Endothelial cell of umbilical vein (primary cell): ENCODE results near the gene NFIC. TPM values are rescaled to one million over a fixed set of nuclear protein-coding genes. Genes with fewer than 3 reads are reported as not detected.

Source experiments
- BruUV-seq: library from RNA; stranded (reverse); fragments of 400-500 nt; replicated peaks from 2 replicates; lab custom pipeline; 2021; lab: Mats Ljungman, UMichigan
- CTCF ChIA-PET: fragments of 300-600, 350-600 bp; sonication (Branson Sonifier 250); formaldehyde crosslinking; loops from one replicate; lab custom pipeline; 2021; ENCODE audit warnings: antibody characterized with exemption, inconsistent platforms; lab: Charles Lee
- POLR2A ChIA-PET: fragments of 300-600, 350-600 bp; sonication (Branson Sonifier 250); formaldehyde crosslinking; loops from one replicate; lab custom pipeline; 2021; ENCODE audit warnings: antibody characterized with exemption, inconsistent platforms; lab: Charles Lee
- DNase-seq: peaks from one replicate; pipeline ENCODE4 v3.0.0-alpha.2; 2011; ENCODE audit warnings: low read depth, low spot score
- FAIRE-seq: peaks from 2 replicates; lab custom pipeline; 2011; peaks lifted over from hg19 to GRCh38; lab: Jason Lieb, UNC
- H2AFZ ChIP-seq: 2 replicates; pipeline ENCODE4 v1.6.0; 2012; ENCODE audit warnings: low read depth, low read length, control low read depth, inconsistent platforms
- H3K27ac ChIP-seq: 2 replicates; pipeline ENCODE4 v1.5.1; 2011; ENCODE audit warnings: low read depth, mild to moderate bottlenecking, control low read depth, low read length, moderate library complexity; ENCODE audit not compliant: insufficient read depth
- H3K27me3 ChIP-seq, 2 experiments: 2 replicates each; pipeline versions ENCODE4 v1.6.0 to v1.6.1; 2011; ENCODE audit warnings: low read length in 2 of 2, mixed read lengths in 1 of 2; ENCODE audit not compliant: control insufficient read depth in 2 of 2, insufficient read depth in 2 of 2
- H3K36me3 ChIP-seq, 2 experiments: 2 replicates in 1 of 2; 3 replicates in 1 of 2; pipeline ENCODE4 v1.5.1; 2011; ENCODE audit warnings: low read length in 2 of 2, mild to moderate bottlenecking in 1 of 2, moderate library complexity in 1 of 2; ENCODE audit not compliant: control insufficient read depth in 2 of 2, insufficient read depth in 2 of 2; ENCODE audit errors: extremely low read depth in 1 of 2
- H3K4me1 ChIP-seq: 3 replicates; pipeline ENCODE4 v1.5.1; 2011; ENCODE audit warnings: mild to moderate bottlenecking, low read length; ENCODE audit not compliant: control insufficient read depth, insufficient read depth; ENCODE audit errors: extremely low read depth
- H3K4me2 ChIP-seq: 2 replicates; pipeline ENCODE4 v1.6.1; 2011; ENCODE audit warnings: low read length, control low read depth, mixed read lengths; ENCODE audit not compliant: insufficient read depth
- H3K4me3 ChIP-seq, 3 experiments: fragments of 200-600 bp in 1 of 3; sonication (generic), shearing (Covaris generic) in 1 of 3; replicated peaks in 1 of 3; 2 replicates each; pipeline ENCODE4 v1.5.1; 2011 to 2016; ENCODE audit warnings: control low read depth in 3 of 3, low read length in 3 of 3, mild to moderate bottlenecking in 2 of 3, inconsistent platforms in 1 of 3, low read depth in 1 of 3, moderate library complexity in 1 of 3; ENCODE audit not compliant: insufficient read depth in 1 of 3
- H3K79me2 ChIP-seq: 2 replicates; pipeline ENCODE4 v1.6.0; 2012; ENCODE audit warnings: low read length, inconsistent platforms; ENCODE audit not compliant: control insufficient read depth, insufficient read depth
- H3K9ac ChIP-seq: replicated peaks from 2 replicates; pipeline ENCODE3; 2011; ENCODE audit warnings: low read length, control low read depth; ENCODE audit not compliant: insufficient read depth; ENCODE audit errors: extremely low read depth
- H3K9me1 ChIP-seq: replicated peaks from 3 replicates; pipeline ENCODE4 v1.6.0; 2011; ENCODE audit warnings: mild to moderate bottlenecking, low read length; ENCODE audit not compliant: control insufficient read depth, insufficient read depth; ENCODE audit errors: extremely low read depth
- H3K9me3 ChIP-seq: replicated peaks from 2 replicates; pipeline ENCODE4 v1.5.1; 2012; ENCODE audit warnings: low read length, inconsistent platforms; ENCODE audit not compliant: control insufficient read depth, insufficient read depth
- H4K20me1 ChIP-seq: replicated peaks from 2 replicates; pipeline ENCODE3; 2011; ENCODE audit warnings: mild to moderate bottlenecking, low read length; ENCODE audit not compliant: control insufficient read depth, insufficient read depth; ENCODE audit errors: extremely low read depth
- CTCF ChIP-seq, 2 donors: IDR thresholded peaks; 1 replicate in 1 of 2; 2 replicates in 1 of 2; pipeline ENCODE4 v1.5.1; 2011; ENCODE audit warnings: low read length in 2 of 2, mild to moderate bottlenecking in 2 of 2, moderate library complexity in 2 of 2, control low read depth in 1 of 2, inconsistent platforms in 1 of 2, low read depth in 1 of 2; ENCODE audit not compliant: insufficient read depth in 1 of 2; ENCODE audit errors: extremely low read depth in 1 of 2
- EZH2 ChIP-seq: IDR thresholded peaks from 2 replicates; pipeline ENCODE4 v1.6.1; 2012; ENCODE audit warnings: borderline replicate concordance, low read depth, mild to moderate bottlenecking, moderate library complexity, low read length, inconsistent platforms; ENCODE audit not compliant: severe bottlenecking
- FOS ChIP-seq: IDR thresholded peaks from 2 replicates; pipeline ENCODE4 v1.6.1; 2011; ENCODE audit warnings: mild to moderate bottlenecking, low read length, moderate library complexity, borderline replicate concordance; ENCODE audit not compliant: insufficient read depth
- GATA2 ChIP-seq: IDR thresholded peaks from 2 replicates; pipeline ENCODE4 v1.7.0; 2011; ENCODE audit warnings: low read depth, mild to moderate bottlenecking, moderate library complexity, mixed read lengths, low read length; ENCODE audit not compliant: insufficient read length, insufficient read depth
- JUN ChIP-seq: IDR thresholded peaks from 2 replicates; pipeline ENCODE4 v1.6.1; 2011; ENCODE audit warnings: borderline replicate concordance, low read depth; ENCODE audit not compliant: insufficient read length, insufficient read depth
- MAX ChIP-seq: IDR thresholded peaks from 2 replicates; pipeline ENCODE4 v1.6.1; 2011; ENCODE audit not compliant: insufficient read depth, insufficient read length
- MYC ChIP-seq: IDR thresholded peaks from one replicate; pipeline ENCODE4 v1.6.1; 2011; ENCODE audit warnings: mild to moderate bottlenecking, low read depth, low read length
- POLR2A ChIP-seq: IDR thresholded peaks from 2 replicates; pipeline ENCODE4 v1.6.1; 2012; ENCODE audit warnings: low read depth, mild to moderate bottlenecking, control low read depth, low read length
- POLR2AphosphoS5 ChIP-seq: IDR thresholded peaks from 2 replicates; pipeline ENCODE4 v1.6.1; 2012; ENCODE audit warnings: low read depth, mild to moderate bottlenecking, control low read depth, low read length, moderate library complexity; ENCODE audit not compliant: insufficient read depth
- dilution Hi-C: fragments of 300-500 bp; cut with MboI; formaldehyde crosslinking; loops from one replicate; pipeline ENCODE4 v1.15.0; 2019; ENCODE audit warnings: low sequenced_read_pairs; ENCODE audit not compliant: extremely low pct_ligation_motif_present
- intact Hi-C: fragments of 100-400 bp; cut with micrococcal nuclease; formaldehyde crosslinking; loops from one replicate; pipeline ENCODE4 v1.10.0; 2022
- polyA plus RNA-seq, 4 experiments: library from polyadenylated mRNA; depleted of rRNA in 3 of 4; stranded (reverse) in 3 of 4; unstranded in 1 of 4; fragments of >200 nt; gene quantifications; 2 replicates each; pipeline versions ENCODE4 v1.2.1 to v1.2.3, GENCODE V29; 2011 to 2012; ENCODE audit warnings: missing spikeins in 1 of 4
- total RNA-seq: library from RNA; stranded (reverse); gene quantifications from 2 replicates; pipeline ENCODE4 v1.2.3, GENCODE V29; 2021

Gene NFIC
- total and polyA plus RNA-seq, 2 donors (not counting 3 experiments of a cell fraction or from before 2014, with no cell fraction given): 11.4 to 133 TPM

- Histone ChIP-seq H3K9me3 (no peaks in the 10 kb centered on the region), H3K9me1 (no peaks in the 10 kb centered on the region), H4K20me1 (no peaks in the 10 kb centered on the region), H2AFZ (no peak overlapping the region), H3K4me3 (no peak overlapping the region), H3K36me3 (no peaks in the 10 kb centered on the region), H3K79me2 (no peaks in the 10 kb centered on the region), H3K27ac (no peak overlapping the region), H3K27me3 (no peaks in the 10 kb centered on the region), H3K9ac (no peak overlapping the region), H3K4me1 (no peaks in the 10 kb centered on the region), H3K4me2 (no peak overlapping the region)
- intact Hi-C loops (loop anchor here (5.0 kb wide), 1 partner anchor 167 kb away; no protein-coding TSS in a partner anchor), dilution Hi-C loops (no loop called here)
- no peak for FAIRE-seq
- CTCF ChIA-PET: interaction anchor here (1.0 to 3.0 kb wide), 3 partner anchors 36 to 169 kb away, joined by 4 to 33 read pairs (median 23); no protein-coding TSS in a partner anchor
- POLR2A ChIA-PET: no interaction called here
- DNase-seq: no peak
- BruUV-seq: no TSS peak
- TF ChIP-seq POLR2A (no peak), FOS (no peak), MAX (no peak), MYC (no peak), POLR2AphosphoS5 (no peak), GATA2 (no peak), CTCF (IDR thresholded peaks at IDR 0.05; ENCODE audit: extremely low read depth in 1 of 2, insufficient read depth in 1 of 2, low read depth in 1 of 2, low read length in 2 of 2) (no peak), EZH2 (no peak), JUN (no peak)
Measured at GRCh38 chr19:3474614-3475013, 108.2 kb downstream of the NFIC start.
